ENCODE measurements around the gene C1QTNF8.

C1QTNF8 gene

GRCh38 chr16:1070864-1071408 is 25.1 kb downstream of the C1QTNF8 start:
- H3K4me3 ChIP-seq (ENCODE audit: low read length), result no peak overlapping the region
- TF ChIP-seq, protein P1, sequence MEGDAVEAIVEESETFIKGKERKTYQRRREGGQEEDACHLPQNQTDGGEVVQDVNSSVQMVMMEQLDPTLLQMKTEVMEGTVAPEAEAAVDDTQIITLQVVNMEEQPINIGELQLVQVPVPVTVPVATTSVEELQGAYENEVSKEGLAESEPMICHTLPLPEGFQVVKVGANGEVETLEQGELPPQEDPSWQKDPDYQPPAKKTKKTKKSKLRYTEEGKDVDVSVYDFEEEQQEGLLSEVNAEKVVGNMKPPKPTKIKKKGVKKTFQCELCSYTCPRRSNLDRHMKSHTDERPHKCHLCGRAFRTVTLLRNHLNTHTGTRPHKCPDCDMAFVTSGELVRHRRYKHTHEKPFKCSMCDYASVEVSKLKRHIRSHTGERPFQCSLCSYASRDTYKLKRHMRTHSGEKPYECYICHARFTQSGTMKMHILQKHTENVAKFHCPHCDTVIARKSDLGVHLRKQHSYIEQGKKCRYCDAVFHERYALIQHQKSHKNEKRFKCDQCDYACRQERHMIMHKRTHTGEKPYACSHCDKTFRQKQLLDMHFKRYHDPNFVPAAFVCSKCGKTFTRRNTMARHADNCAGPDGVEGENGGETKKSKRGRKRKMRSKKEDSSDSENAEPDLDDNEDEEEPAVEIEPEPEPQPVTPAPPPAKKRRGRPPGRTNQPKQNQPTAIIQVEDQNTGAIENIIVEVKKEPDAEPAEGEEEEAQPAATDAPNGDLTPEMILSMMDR (IDR thresholded peaks at IDR 0.05; ENCODE audit: insufficient read depth, low read depth, low read length, missing control alignments), result no peak
- no peak for DNase-seq (ENCODE audit: low read depth)

- TF ChIP-seq, protein P1 (IDR thresholded peaks at IDR 0.05; ENCODE audit: insufficient read depth, low read depth, low read length, missing control alignments), result no peak
- H3K4me3 ChIP-seq (ENCODE audit: low read length), result no peak overlapping the region
- no peak for DNase-seq (ENCODE audit: low read depth)
Measured at GRCh38 chr16:1070084-1070863, 25.8 kb downstream of the C1QTNF8 start.

DNA sequence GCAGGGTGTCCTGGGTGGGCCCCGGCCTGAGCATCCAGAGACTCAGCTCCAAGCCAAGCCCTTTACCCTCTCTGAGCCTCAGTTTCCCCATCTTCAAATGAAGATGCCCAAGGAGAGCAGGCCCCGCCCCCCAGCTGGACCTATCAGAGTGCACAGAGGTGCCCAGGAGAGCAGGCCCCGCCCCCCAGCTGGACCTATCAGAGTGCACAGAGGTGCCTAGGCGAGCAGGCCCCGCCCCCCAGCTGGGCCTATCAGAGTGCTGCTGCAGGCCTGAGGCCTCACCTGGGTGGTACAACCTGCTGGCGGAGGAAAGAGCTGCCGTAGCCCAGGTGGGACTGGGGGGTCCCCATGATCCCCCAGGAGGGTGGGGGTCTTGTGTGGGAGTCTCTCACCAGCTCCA is 26.9 kb downstream of the C1QTNF8 start:
- TF ChIP-seq, protein P1 (IDR thresholded peaks at IDR 0.05; ENCODE audit: insufficient read depth, low read depth, low read length, missing control alignments), result no peak
- no peak for DNase-seq (ENCODE audit: low read depth)
- H3K4me3 ChIP-seq (ENCODE audit: low read length), result no peak overlapping the region

- DNase-seq (ENCODE audit: low read depth), result no peak
- TF ChIP-seq, protein P1 (IDR thresholded peaks at IDR 0.05; ENCODE audit: insufficient read depth, low read depth, low read length, missing control alignments), result no peak
- H3K4me3 ChIP-seq (ENCODE audit: low read length), result no peak overlapping the region
Measured at GRCh38 chr16:1068451-1068850, 27.6 kb downstream of the C1QTNF8 start.

- DNase-seq (ENCODE audit: low read depth), result no peak
- no peak overlapping the region for H3K4me3 ChIP-seq (ENCODE audit: low read length)
- TF ChIP-seq, protein P1 (IDR thresholded peaks at IDR 0.05; ENCODE audit: insufficient read depth, low read depth, low read length, missing control alignments), result no peak
Measured at GRCh38 chr16:1067629-1068028, 28.4 kb downstream of the C1QTNF8 start.

DNA sequence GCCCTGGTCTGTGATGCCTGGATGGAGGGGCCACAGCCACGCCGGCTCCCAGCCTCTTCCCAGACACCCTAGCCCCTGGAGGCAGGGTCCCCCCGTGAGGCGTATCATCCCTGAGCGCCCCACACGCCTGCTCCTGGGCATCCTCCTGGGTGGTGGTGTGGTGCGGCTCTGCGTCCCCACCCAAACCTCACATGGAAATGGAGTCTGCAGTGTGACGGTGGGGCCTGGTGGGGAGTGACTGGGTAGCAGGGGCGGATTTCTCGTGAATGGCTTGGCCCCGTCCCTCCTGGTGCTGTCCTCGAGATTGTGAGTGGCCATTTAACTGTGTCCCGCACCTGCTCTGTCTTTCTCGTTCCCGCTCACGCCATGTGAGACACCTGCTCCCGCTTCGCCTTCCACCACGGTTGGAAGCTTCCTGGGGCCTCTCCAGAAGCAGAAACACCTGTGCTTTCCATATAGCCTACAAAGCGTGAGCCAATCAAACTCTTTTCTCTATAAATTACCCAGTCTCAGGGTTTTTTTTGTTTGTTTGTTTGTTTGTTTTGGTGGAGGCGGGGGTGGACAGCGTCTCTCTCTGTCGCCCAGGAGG is 29.4 kb downstream of the C1QTNF8 start:
- no peak for DNase-seq (ENCODE audit: low read depth)
- TF ChIP-seq, protein P1 (IDR thresholded peaks at IDR 0.05; ENCODE audit: insufficient read depth, low read depth, low read length, missing control alignments), result no peak
- H3K4me3 ChIP-seq (ENCODE audit: low read length), result no peak overlapping the region

All from epithelial cell of esophagus (primary cell).